Measurements from ENCODE around the gene C1orf232. TPM values are rescaled to one million over a fixed set of nuclear protein-coding genes. Genes with fewer than 3 reads are reported as not detected.

The C1orf232 gene
- not detected in 2 replicates for total RNA-seq

GRCh38 chr1:26168410-26169197, at the start of gene C1orf232:
C1orf232 (minus strand) TSS chr1:26168963; CDS start chr1:26168499, 464 bp downstream.

GRCh38 chr1:26190373-26190987, 21.7 kb upstream of the C1orf232 start, which contains the start of gene CATSPER4:
CATSPER4 (plus strand) TSS chr1:26190602; CDS start chr1:26190628, 26 bp downstream.

GRCh38 chr1:26177182-26177684, 8.5 kb upstream of the C1orf232 start, which contains the start of gene CNKSR1:
CNKSR1 (plus strand) TSS chr1:26177491; CDS start chr1:26177548, 57 bp downstream.

GRCh38 chr1:26171084-26172072, 2.6 kb upstream of the C1orf232 start, which contains the start of gene ZNF593OS:
ZNF593OS (minus strand) TSS chr1:26171832; CDS start chr1:26171661, 171 bp downstream.

GRCh38 chr1:26169669-26170471, 1.1 kb upstream of the C1orf232 start, which contains the start of gene ZNF593:
ZNF593 (plus strand) TSS chr1:26169908; CDS start chr1:26169984, 76 bp downstream.

GRCh38 chr1:26158908-26159742, 9.6 kb downstream of the C1orf232 start, which contains the start of gene FAM110D:
FAM110D (plus strand) TSS chr1:26159079; CDS start chr1:26161292, 2,213 bp downstream.

Other genes starting within 250 kb of the C1orf232 start
- gene PAFAH2, start 170.9 kb downstream of the C1orf232 start, total RNA-seq: 5.5 and 5.8 TPM in 2 replicates
- 0.09 and 0.14 TPM in 2 replicates for gene EXTL1, start 147.2 kb downstream of the C1orf232 start, total RNA-seq
- gene SLC30A2, start 122.8 kb downstream of the C1orf232 start, total RNA-seq: not detected in 2 replicates
- 0.74 TPM in 1 of 2 replicates, not detected in the other for gene TRIM63, start 101.3 kb downstream of the C1orf232 start, total RNA-seq
- gene PDIK1L, start 57.1 kb downstream of the C1orf232 start, total RNA-seq: 3.1 and 4.3 TPM in 2 replicates
- gene FAM110D, start 9.9 kb downstream of the C1orf232 start, total RNA-seq: not detected in 2 replicates
- gene ZNF593, start 945 bp upstream of the C1orf232 start, total RNA-seq: 27.0 and 32.4 TPM in 2 replicates
- not detected in 2 replicates for gene ZNF593OS, start 2.9 kb upstream of the C1orf232 start, total RNA-seq
- 0.14 TPM in 1 of 2 replicates, not detected in the other for gene CNKSR1, start 8.5 kb upstream of the C1orf232 start, total RNA-seq
- gene CATSPER4, start 21.6 kb upstream of the C1orf232 start, total RNA-seq: not detected in 2 replicates
- 3.3 and 3.7 TPM in 2 replicates for gene CEP85, start 65.2 kb upstream of the C1orf232 start, total RNA-seq
- 30.7 and 32.1 TPM in 2 replicates for gene SH3BGRL3, start 111.1 kb upstream of the C1orf232 start, total RNA-seq
- 2.7 and 3.5 TPM in 2 replicates for gene UBXN11, start 137.7 kb upstream of the C1orf232 start, total RNA-seq
- gene CD52, start 149.0 kb upstream of the C1orf232 start, total RNA-seq: not detected in 2 replicates
- gene CRYBG2, start 185.2 kb upstream of the C1orf232 start, total RNA-seq: under 0.01 TPM in 1 of 2 replicates, not detected in the other
- not detected in 2 replicates for gene ZNF683, start 203.8 kb upstream of the C1orf232 start, total RNA-seq
- gene LIN28A, start 241.9 kb upstream of the C1orf232 start, total RNA-seq: not detected in 2 replicates

All from smooth muscle cell of bladder (primary cell).